GM12865 (cell line): ENCODE results near the gene SOCS1.

Source experiments
- DNase-seq: peaks from one replicate; pipeline ENCODE4 v3.0.0; 2010; ENCODE audit warnings: low read depth
- H3K4me3 ChIP-seq: 2 replicates; pipeline ENCODE4 v1.5.1; 2011; ENCODE audit warnings: mild to moderate bottlenecking, low read depth, low read length, control low read depth
- CTCF ChIP-seq: IDR thresholded peaks from 2 replicates; pipeline ENCODE4 v1.5.1; 2011; ENCODE audit warnings: low read length, control low read depth, low read depth, inconsistent platforms; ENCODE audit not compliant: insufficient read depth; ENCODE audit errors: missing control alignments

Gene SOCS1

DNA sequence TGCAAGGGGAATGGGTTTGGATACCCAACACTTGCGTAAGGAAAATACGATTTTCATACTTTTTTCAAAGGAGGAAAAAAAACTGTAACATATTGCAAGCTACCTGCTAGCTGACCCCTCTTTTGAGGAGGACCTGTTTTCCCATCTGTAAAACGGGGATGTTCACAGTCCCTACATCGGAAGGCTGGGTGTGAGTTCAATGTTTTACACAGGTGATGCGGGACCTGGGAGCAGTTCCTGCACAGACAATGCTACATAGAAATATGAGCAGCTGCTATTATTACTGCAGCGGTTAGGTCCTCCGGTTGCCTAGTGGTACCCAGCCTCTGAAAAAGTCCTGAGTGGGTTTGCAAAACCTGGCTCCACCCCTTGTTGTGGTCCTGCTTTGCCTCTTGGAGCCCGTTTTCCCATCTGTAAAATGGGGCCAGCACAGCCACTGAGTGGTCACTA lies 3.5 kb downstream of the SOCS1 start:
- DNase-seq: no peak
- no peak for TF ChIP-seq CTCF
- peak overlapping the region; percentile 68 for H3K4me3 ChIP-seq

DNA sequence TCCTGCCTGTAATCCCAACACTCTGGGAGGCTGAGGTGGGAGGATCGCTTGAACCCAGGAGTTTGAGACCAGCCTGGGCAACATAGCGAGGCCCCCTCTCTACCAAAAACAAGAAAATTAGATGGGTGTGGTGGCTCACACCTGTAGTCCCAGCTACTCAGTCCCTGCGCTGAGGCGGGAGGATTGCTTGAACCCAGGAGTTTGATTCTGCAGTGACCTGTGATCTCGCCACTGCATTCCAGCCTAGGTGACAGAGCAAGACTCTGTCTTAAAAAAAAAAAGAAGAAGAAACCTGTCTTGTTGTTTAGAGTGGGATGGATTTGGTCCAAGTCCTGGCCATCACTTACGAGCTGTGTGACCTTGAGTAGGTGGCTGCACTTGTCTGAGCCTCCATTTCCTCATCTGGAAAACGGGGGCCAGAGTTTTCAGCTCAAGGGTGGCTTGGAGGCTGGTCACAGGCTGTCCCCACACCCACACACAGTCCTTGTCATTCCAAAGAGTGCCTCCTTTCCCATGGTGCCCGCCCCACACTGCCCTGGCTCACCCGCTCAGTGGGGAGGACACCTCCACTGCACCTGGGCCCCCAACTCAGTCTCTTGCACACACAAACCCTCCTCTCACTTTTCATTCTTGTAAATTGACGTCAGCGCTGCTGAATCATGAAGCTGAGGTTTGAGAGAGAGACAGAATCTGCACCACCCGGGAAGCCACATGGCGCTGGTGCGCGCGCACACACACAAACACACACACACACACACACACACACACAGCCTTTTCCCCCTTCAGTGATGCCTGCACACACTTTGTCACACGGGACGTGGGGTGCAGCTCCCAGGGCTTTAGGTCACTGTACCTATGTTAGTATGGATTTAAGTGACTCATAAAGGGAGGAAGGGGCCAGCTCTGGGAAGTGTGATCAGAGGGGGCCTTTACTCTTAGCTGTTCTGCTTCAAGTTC lies 4.2 kb downstream of the SOCS1 start:
- no peak for TF ChIP-seq CTCF
- peak; percentile 77 for DNase-seq
- H3K4me3 ChIP-seq: peak overlapping the region; percentile 68

GRCh38 chr16:11250786-11251524 lies 5.0 kb downstream of the SOCS1 start:
- no peak for TF ChIP-seq CTCF
- no peak for DNase-seq
- H3K4me3 ChIP-seq: peak overlapping the region; percentile 57

GRCh38 chr16:11250091-11250785 lies 5.8 kb downstream of the SOCS1 start:
- peak; percentile 74 for DNase-seq
- no peak for TF ChIP-seq CTCF
- peak overlapping the region; percentile 57 for H3K4me3 ChIP-seq

GRCh38 chr16:11249233-11250061 lies 6.6 kb downstream of the SOCS1 start:
- H3K4me3 ChIP-seq: peak overlapping the region; percentile 57
- DNase-seq: peak; percentile 92

More at GRCh38 chr16:11249233-11250061, 6.6 kb downstream of the SOCS1 start:
- TF ChIP-seq CTCF: no peak
